PC-9 (cell line): ENCODE measurements around the gene USP36.

Experiments
- CTCF ChIP-seq: fragments of 200-600 bp; sonication (generic); conservative IDR thresholded peaks from 2 replicates; pipeline ENCODE4 v1.6.1; 2017; ENCODE audit warnings: mixed run types, antibody characterized with exemption, mild to moderate bottlenecking, moderate library complexity
- EZH2 ChIP-seq: fragments of 200-600 bp; sonication (generic); IDR thresholded peaks from 2 replicates; pipeline ENCODE4 v1.8.0; 2017; ENCODE audit warnings: antibody characterized with exemption, low read depth

GRCh38 chr17:78868391-78868790 is 27.8 kb upstream of the USP36 start:
- TF ChIP-seq CTCF (no peak), EZH2 (no peak)
